ENCODE data around the gene TPGS1.

The TPGS1 gene

DNA sequence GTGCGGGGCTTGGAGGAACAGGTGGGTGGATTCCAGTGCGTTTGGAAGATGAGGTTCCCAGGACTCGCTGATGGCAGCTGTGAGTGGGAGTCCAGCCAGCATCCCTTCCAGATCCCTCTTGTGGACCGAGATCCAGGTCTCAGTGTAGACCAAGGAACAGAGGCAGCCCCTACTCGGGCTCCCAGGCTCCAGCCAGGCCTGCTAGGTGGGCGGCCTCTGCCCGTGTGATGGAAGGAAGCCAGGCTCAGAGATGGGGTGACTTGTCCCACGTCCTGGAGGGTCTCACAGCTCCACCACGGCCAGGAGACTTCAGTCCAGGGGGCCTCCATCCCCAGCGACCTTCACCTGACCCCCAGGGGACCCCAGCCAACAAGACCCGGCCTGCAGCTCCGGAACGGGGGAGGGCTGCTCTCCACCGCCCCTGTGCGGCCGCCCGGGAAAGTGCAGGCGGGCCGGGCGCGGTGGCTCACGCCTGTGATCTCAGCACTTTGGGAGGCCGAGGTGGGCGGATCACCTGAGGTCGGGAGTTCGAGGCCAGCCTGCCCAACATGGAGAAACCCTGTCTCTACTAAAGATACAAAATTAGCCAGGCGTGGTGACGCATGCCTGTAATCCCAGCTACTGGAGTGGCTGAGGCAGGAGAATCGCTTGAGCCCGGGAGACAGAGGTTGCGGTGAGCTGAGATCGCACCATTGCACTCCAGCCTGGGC, 11.7 kb upstream of the TPGS1 start:
- TF ChIP-seq, protein P1, sequence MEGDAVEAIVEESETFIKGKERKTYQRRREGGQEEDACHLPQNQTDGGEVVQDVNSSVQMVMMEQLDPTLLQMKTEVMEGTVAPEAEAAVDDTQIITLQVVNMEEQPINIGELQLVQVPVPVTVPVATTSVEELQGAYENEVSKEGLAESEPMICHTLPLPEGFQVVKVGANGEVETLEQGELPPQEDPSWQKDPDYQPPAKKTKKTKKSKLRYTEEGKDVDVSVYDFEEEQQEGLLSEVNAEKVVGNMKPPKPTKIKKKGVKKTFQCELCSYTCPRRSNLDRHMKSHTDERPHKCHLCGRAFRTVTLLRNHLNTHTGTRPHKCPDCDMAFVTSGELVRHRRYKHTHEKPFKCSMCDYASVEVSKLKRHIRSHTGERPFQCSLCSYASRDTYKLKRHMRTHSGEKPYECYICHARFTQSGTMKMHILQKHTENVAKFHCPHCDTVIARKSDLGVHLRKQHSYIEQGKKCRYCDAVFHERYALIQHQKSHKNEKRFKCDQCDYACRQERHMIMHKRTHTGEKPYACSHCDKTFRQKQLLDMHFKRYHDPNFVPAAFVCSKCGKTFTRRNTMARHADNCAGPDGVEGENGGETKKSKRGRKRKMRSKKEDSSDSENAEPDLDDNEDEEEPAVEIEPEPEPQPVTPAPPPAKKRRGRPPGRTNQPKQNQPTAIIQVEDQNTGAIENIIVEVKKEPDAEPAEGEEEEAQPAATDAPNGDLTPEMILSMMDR (IDR thresholded peaks at IDR 0.05) = peak; percentile 47

- TF ChIP-seq, protein P1 (IDR thresholded peaks at IDR 0.05) = no peak
These were observed 11.1 kb upstream of the TPGS1 start, which contains the start of gene MADCAM1 for GRCh38 chr19:496112-496665. Gene MADCAM1, plus strand, starts transcription at chr19:496486. Its CDS starts 14 bp downstream, at chr19:496500.

DNA sequence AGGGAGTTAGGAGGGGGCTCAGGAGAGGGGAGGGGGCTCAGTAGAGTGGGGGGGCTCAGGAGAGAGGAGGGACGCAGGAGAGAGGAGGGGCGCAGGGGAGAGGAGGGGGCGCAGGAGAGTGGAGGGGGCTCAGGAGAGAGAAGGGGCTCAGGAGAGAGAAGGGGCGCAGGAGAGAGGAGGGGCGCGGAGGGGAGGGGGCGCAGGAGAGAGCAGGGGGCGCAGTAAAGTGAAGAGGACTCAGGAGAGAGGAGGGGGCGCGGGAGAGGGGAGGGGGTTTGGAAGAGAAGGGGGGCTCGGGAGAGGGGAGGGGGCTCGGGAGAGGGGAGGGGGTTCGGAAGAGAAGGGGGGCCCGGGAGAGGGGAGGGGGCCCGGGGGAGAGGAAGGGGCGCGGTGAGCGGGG, 10.3 kb upstream of the TPGS1 start:
- TF ChIP-seq, protein P1 (IDR thresholded peaks at IDR 0.05) = no peak

GRCh38 chr19:497491-497868, 9.8 kb upstream of the TPGS1 start:
- TF ChIP-seq, protein P1 (IDR thresholded peaks at IDR 0.05) = no peak

DNA sequence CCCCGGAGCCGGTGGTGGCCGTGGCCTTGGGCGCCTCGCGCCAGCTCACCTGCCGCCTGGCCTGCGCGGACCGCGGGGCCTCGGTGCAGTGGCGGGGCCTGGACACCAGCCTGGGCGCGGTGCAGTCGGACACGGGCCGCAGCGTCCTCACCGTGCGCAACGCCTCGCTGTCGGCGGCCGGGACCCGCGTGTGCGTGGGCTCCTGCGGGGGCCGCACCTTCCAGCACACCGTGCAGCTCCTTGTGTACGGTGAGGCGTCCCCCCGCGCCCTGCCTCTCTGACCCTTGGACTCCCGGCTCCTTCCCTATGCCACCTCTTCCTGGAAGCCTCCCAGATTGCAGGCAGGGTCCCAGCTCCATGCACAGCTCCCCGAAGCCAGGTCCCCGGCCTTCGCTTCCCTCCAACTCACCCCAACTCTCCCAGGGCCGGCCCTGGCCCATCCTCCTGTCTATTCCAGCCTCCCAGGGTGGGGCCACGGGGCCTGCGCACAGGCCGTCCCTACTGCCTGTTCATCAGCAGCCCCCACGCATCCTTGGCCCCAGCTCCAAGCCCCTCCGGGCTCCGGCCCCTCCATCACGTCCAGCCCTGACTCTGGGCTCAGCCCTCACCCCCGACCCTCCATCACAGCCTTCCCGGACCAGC, 9.3 kb upstream of the TPGS1 start:
- TF ChIP-seq, protein P1 (IDR thresholded peaks at IDR 0.05) = no peak

DNA sequence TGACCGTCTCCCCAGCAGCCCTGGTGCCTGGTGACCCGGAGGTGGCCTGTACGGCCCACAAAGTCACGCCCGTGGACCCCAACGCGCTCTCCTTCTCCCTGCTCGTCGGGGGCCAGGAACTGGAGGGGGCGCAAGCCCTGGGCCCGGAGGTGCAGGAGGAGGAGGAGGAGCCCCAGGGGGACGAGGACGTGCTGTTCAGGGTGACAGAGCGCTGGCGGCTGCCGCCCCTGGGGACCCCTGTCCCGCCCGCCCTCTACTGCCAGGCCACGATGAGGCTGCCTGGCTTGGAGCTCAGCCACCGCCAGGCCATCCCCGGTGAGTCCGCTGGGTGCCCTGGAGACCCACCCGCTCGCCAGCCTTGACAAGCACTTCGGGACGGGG, 8.8 kb upstream of the TPGS1 start:
- TF ChIP-seq, protein P1 (IDR thresholded peaks at IDR 0.05) = no peak

DNA sequence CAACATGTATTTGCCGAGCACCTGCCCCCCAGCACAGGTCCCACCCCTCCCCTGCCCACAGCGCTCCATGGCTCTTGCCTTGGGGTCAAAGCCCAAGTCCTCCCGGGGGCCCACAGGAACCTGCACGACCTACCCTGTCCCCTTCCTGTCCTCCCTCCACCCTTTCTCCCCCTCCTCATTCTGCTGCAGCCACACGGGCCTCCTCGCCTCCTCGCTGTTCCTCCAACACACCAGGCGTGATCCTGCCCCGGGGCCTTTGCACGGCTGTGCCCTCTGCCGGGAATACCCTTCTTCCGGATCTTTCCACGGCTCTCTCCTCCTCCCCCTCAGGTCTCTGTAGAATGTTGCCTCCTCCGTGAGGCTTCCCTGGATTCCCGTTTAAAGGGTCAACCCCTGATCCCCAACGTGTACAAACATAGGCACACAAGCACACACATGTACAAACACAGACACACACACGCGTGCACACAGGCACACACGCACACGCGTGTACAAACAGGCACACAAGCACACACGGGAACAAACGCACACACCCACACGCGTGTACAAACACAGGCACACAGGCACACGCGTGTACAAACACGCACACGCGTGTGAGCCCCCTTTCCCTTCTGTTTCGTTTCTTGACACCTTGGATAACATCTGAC, 8.2 kb upstream of the TPGS1 start:
- TF ChIP-seq, protein P1 (IDR thresholded peaks at IDR 0.05) = no peak

Measured in LNCAP (cell line).